Adrenal gland (tissue), 12 donors: ENCODE results near the gene NR3C1. TPM values are rescaled to one million over a fixed set of nuclear protein-coding genes. Genes with fewer than 3 reads are reported as not detected.

Experiments used
- DNase-seq, 7 donors: peaks; one replicate each; pipeline ENCODE4 v3.0.0-alpha.2; 2019 to 2020
- H3K27ac ChIP-seq, 5 donors: fragments of 200-600 bp; sonication (generic) in 4 of 5; 1 replicate in 3 of 5; 2 replicates in 2 of 5; pipeline versions ENCODE4 v1.5.1 to v1.8.0; 2016 to 2020; ENCODE audit warnings: mild to moderate bottlenecking in 1 of 5
- H3K27me3 ChIP-seq: fragments of 200-600 bp; 2 replicates; pipeline ENCODE4 v1.8.0; 2021
- H3K36me3 ChIP-seq, 2 donors: fragments of 200-600 bp; replicated peaks in 1 of 2; 1 replicate in 1 of 2; 2 replicates in 1 of 2; pipeline versions ENCODE4 v1.5.1 to v1.8.0; 2018 to 2022
- H3K4me1 ChIP-seq, 2 donors: fragments of 200-600 bp; replicated peaks in 1 of 2; 1 replicate in 1 of 2; 2 replicates in 1 of 2; pipeline versions ENCODE4 v1.5.1 to v1.8.0; 2018 to 2021
- H3K4me3 ChIP-seq, 4 donors: fragments of 200-600 bp; sonication (generic) in 3 of 4; one replicate each; pipeline ENCODE4 v1.5.1; 2016 to 2018
- H3K9me3 ChIP-seq, 3 donors: fragments of 200-600 bp; sonication (generic) in 1 of 3; replicated peaks in 1 of 3; 1 replicate in 2 of 3; 2 replicates in 1 of 3; pipeline versions ENCODE4 v1.5.1 to v1.8.0; 2016 to 2021
- POLR2A ChIP-seq, 2 donors: fragments of 450-650 bp; IDR thresholded peaks; one replicate each; pipeline ENCODE4 v1.6.1; 2017; ENCODE audit warnings: antibody characterized with exemption in 2 of 2, mild to moderate bottlenecking in 2 of 2, moderate library complexity in 1 of 2
- WGBS, 4 donors: extraction: QIAGEN DNeasy Blood & Tissue Kit in 2 of 4; methylation state at CpG; one replicate each; pipeline versions ENCODE4 v1.1.5 to v1.1.7; 2013 to 2017; 5-methylcytosine and 5-hydroxymethylcytosine counted together
- intact Hi-C, 2 donors: fragments of 100-400 bp; cut with DNase I; formaldehyde crosslinking; loops; one replicate each; pipeline versions ENCODE4 v1.14.1 to v1.15.0; 2022 to 2023
- polyA plus RNA-seq, 3 donors: library from polyadenylated mRNA; stranded (reverse); fragments of 200-250 nt in 2 of 3; fragments of 350-450 nt in 1 of 3; fragmentation: Illumina TruSeq in 1 of 3; extraction: RNeasy Lipid Tissue Mini Kit (QIAGEN cat#74804) in 1 of 3; gene quantifications; one replicate each; pipeline ENCODE4 v1.2.3, GENCODE V29; 2013 to 2014
- total RNA-seq, 9 donors: library from RNA; depleted of rRNA in 4 of 9; stranded (reverse); fragments of >200 nt in 4 of 9; fragments of 120-200 nt in 1 of 9; fragmentation: NEBNext Ultra II Directional in 1 of 9; extraction: Animal tissue kit (Norgen Biotek cat#: 25700) in 1 of 9; gene quantifications; one replicate each; pipeline versions ENCODE4 v1.1.0 to v1.2.4, GENCODE V29; 2013 to 2023
- TF ChIP-seq, protein P1 (sequence below), 6 experiments: fragments of 450-650 bp in 4 of 6; fragments of 200-600 bp in 2 of 6; sonication (generic) in 1 of 6; IDR thresholded peaks; 1 replicate in 5 of 6; 2 replicates in 1 of 6; pipeline versions ENCODE4 v1.5.1 to v1.8.0; 2016 to 2021; ENCODE audit warnings: antibody characterized with exemption in 6 of 6, mild to moderate bottlenecking in 2 of 6, moderate library complexity in 1 of 6
- donor health status: healthy with polysubstance abuse.
- donor health status: Bipolar disorder and iron deficiency.
- donor health status: DM: yes; HTN: yes; CAD: no.
- donor health status: DM: no; HTN: no; CAD: no.
- donor health status: DM: no; HTN: no; CAD: no.
- donor health status: DM: yes; HTN: yes; CAD: no.

The NR3C1 gene
- total and polyA plus RNA-seq, 12 donors, result 7.5 to 35.5 (median 24.5) TPM

DNA sequence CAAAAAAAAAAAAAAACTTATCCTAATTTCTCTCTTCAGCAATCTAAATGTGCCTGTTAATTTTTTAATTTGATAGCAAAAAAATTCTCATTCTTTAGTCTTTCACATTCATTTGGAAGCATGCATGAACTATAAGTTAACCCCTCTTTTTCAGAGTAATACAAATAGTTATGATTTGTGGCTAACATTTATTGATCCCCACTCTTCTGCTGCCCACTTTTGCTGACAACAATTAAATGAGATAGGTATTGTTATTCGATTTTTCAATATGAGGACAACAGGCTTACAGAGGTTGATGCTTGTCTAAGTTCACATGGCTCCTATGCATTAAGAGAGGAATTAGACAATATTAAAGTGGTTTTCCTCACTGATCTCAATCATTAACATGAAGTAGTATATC, 2.9 kb upstream of the NR3C1 start:
- intact Hi-C loops, result loop anchor here in 1 of 2 donors (10.0 kb wide), 2 partner anchors 402 to 418 kb away; no protein-coding TSS in a partner anchor
- H3K4me3 ChIP-seq, result no peak overlapping the region
- no peak overlapping the region for H3K27ac ChIP-seq
- H3K36me3 ChIP-seq, result no peaks in the 10 kb centered on the region
- peaks cover 0 to 3% of the 10 kb centered on the region in 2 donors for H3K4me1 ChIP-seq
- WGBS, 4 donors, result 93 to 100% (median 98%) methylated on average over 1 of the region's 1 CpG
- no peak for DNase-seq
- no peaks in the 10 kb centered on the region for H3K9me3 ChIP-seq
- no peaks in the 10 kb centered on the region for H3K27me3 ChIP-seq
- TF ChIP-seq, protein P1, sequence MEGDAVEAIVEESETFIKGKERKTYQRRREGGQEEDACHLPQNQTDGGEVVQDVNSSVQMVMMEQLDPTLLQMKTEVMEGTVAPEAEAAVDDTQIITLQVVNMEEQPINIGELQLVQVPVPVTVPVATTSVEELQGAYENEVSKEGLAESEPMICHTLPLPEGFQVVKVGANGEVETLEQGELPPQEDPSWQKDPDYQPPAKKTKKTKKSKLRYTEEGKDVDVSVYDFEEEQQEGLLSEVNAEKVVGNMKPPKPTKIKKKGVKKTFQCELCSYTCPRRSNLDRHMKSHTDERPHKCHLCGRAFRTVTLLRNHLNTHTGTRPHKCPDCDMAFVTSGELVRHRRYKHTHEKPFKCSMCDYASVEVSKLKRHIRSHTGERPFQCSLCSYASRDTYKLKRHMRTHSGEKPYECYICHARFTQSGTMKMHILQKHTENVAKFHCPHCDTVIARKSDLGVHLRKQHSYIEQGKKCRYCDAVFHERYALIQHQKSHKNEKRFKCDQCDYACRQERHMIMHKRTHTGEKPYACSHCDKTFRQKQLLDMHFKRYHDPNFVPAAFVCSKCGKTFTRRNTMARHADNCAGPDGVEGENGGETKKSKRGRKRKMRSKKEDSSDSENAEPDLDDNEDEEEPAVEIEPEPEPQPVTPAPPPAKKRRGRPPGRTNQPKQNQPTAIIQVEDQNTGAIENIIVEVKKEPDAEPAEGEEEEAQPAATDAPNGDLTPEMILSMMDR (IDR thresholded peaks at IDR 0.05), result no peak

GRCh38 chr5:143405849-143406098, 2.3 kb upstream of the NR3C1 start:
- WGBS, 4 donors, result 69 to 81% (median 71%) methylated on average over 3 of the region's 3 CpGs
- H3K27ac ChIP-seq, result peak overlapping the region; percentile 69 to 97 (median 95)
- peak overlapping the region; percentile 46 to 93 (median 68) for H3K4me3 ChIP-seq
- TF ChIP-seq POLR2A (IDR thresholded peaks at IDR 0.05), result no peak
- TF ChIP-seq, protein P1 (IDR thresholded peaks at IDR 0.05), result no peak
- no peaks in the 10 kb centered on the region for H3K9me3 ChIP-seq
- intact Hi-C loops, result loop anchor here in 1 of 2 donors (10.0 kb wide), 2 partner anchors 401 to 419 kb away; no protein-coding TSS in a partner anchor
- no peak for DNase-seq
- H3K27me3 ChIP-seq, result no peaks in the 10 kb centered on the region
- no peaks in the 10 kb centered on the region for H3K36me3 ChIP-seq
- H3K4me1 ChIP-seq, result peaks cover 0 to 9% of the 10 kb centered on the region in 2 donors

DNA sequence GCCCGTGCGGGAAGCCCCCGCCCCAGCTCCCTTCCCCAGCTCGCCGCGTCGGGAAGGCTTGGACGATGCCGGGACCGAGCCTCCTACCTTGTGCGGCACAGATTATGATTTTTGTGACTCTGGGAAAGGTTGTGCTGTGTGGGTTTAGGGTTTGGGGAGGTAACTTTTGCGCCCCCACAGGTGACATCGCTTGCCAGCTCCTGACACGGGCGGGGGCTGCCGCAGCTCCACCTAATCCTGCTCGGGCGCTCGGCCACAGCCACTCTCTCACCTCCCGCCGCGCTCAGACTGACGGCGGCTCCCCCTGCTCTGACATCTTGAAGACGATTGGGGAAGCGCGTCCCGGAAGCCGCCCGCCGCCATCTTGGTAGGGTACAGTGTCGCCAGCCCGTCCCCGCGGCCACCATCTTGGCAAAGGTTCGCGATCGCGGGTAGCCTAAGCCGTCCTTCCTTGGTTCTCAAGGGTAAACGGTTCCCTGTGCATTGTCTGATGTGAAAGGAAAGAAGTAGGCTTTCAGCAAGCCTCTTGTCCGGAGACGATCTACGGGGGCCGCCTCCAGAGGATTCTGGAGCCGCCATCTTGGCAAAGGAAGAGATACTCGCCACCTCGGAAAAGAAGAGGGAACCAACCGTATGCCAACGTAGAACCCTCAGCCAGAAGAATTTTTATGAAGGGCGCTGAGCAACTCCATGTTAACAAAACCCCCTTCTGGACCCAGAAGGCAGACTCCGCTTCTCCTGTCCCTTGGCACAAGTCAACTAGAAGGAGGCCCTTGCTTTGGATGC, 1.8 kb upstream of the NR3C1 start:
- intact Hi-C loops, result loop anchor here in 1 of 2 donors (10.0 kb wide), 2 partner anchors 400 to 420 kb away; no protein-coding TSS in a partner anchor
- Histone ChIP-seq H3K36me3 (no peaks in the 10 kb centered on the region), H3K27ac (peak overlapping the region; percentile 69 to 97 (median 95)), H3K4me3 (peak overlapping the region; percentile 46 to 93 (median 68)), H3K4me1 (peaks cover 0 to 11% of the 10 kb centered on the region in 2 donors), H3K27me3 (no peaks in the 10 kb centered on the region), H3K9me3 (no peaks in the 10 kb centered on the region)
- TF ChIP-seq, protein P1 (IDR thresholded peaks at IDR 0.05), result peak in 1 of 6 experiments; percentile 17
- peak; percentile 66 to 74 for TF ChIP-seq POLR2A (IDR thresholded peaks at IDR 0.05)
- DNase-seq, result peak; percentile 85 to 93 (median 87)
- WGBS, 4 donors, result 2 to 5% (median 3%) methylated on average over 20 to 52 of the region's 52 CpGs

GRCh38 chr5:143404416-143405062, 1.1 kb upstream of the NR3C1 start:
- Histone ChIP-seq H3K36me3 (peaks cover 0 to 4% of the 10 kb centered on the region in 2 donors), H3K27ac (peak overlapping the region; percentile 75 to 97 (median 95)), H3K27me3 (no peaks in the 10 kb centered on the region), H3K4me1 (peaks cover under 1 to 13% of the 10 kb centered on the region in 2 donors), H3K4me3 (peak overlapping the region; percentile 56 to 93 (median 87)), H3K9me3 (no peaks in the 10 kb centered on the region)
- intact Hi-C loops, result loop anchor here in 1 of 2 donors (10.0 kb wide), 2 partner anchors 400 to 420 kb away; no protein-coding TSS in a partner anchor
- TF ChIP-seq, protein P1 (IDR thresholded peaks at IDR 0.05), result no peak
- no peak for TF ChIP-seq POLR2A (IDR thresholded peaks at IDR 0.05)
- peak; percentile 72 to 82 (median 74) for DNase-seq
- WGBS, 4 donors, result 0 to 1% (median 1%) methylated on average over 19 to 41 of the region's 41 CpGs
